HEK293T (cell line): ENCODE data around the gene ERBB2.

Experiments
- ARNT ChIP-seq: fragments of 450-650 bp; IDR thresholded peaks from 2 replicates; pipeline ENCODE4 v1.6.1; 2017; ENCODE audit warnings: mild to moderate bottlenecking
- BHLHE40 ChIP-seq: fragments of 450-650 bp; IDR thresholded peaks from 2 replicates; pipeline ENCODE4 v1.6.1; 2016; ENCODE audit warnings: mild to moderate bottlenecking, moderate library complexity, borderline replicate concordance
- ELF4 ChIP-seq: fragments of 450-650 bp; IDR thresholded peaks from 2 replicates; pipeline ENCODE4 v1.6.1; 2017; ENCODE audit warnings: antibody characterized with exemption
- FOXK2 ChIP-seq: fragments of 450-650 bp; IDR thresholded peaks from 2 replicates; pipeline ENCODE4 v1.6.1; 2016; ENCODE audit warnings: mild to moderate bottlenecking
- FOXM1 ChIP-seq: fragments of 450-650 bp; IDR thresholded peaks from 2 replicates; pipeline ENCODE4 v1.6.1; 2017; ENCODE audit warnings: mild to moderate bottlenecking, borderline replicate concordance
- HDGF ChIP-seq: fragments of 450-650 bp; IDR thresholded peaks from 2 replicates; pipeline ENCODE4 v1.6.1; 2017; ENCODE audit warnings: antibody characterized with exemption, borderline replicate concordance
- L3MBTL2 ChIP-seq: fragments of 450-650 bp; conservative IDR thresholded peaks from 2 replicates; pipeline ENCODE4 v1.6.1; 2016; ENCODE audit warnings: mild to moderate bottlenecking
- LEF1 ChIP-seq: fragments of 450-650 bp; IDR thresholded peaks from 2 replicates; pipeline ENCODE4 v1.6.1; 2017; ENCODE audit warnings: mild to moderate bottlenecking, borderline replicate concordance
- NFRKB ChIP-seq: fragments of 450-650 bp; IDR thresholded peaks from 2 replicates; pipeline ENCODE4 v1.6.1; 2016; ENCODE audit warnings: mild to moderate bottlenecking, moderate library complexity
- SP1 ChIP-seq: fragments of 450-650 bp; IDR thresholded peaks from 2 replicates; pipeline ENCODE4 v1.6.1; 2017
- SUZ12 ChIP-seq: fragments of 450-650 bp; IDR thresholded peaks from 2 replicates; pipeline ENCODE4 v1.6.1; 2016; ENCODE audit warnings: mild to moderate bottlenecking
- TARDBP ChIP-seq: fragments of 450-650 bp; IDR thresholded peaks from 2 replicates; pipeline ENCODE4 v1.6.1; 2016
- ZNF384 ChIP-seq: fragments of 450-650 bp; IDR thresholded peaks from 2 replicates; pipeline ENCODE4 v1.6.1; 2016

GRCh38 chr17:39665642-39666224 is 34.1 kb upstream of the ERBB2 start:
- TF ChIP-seq FOXM1 (no peak), NFRKB (no peak), ARNT (no peak), TARDBP (no peak), BHLHE40 (no peak), FOXK2 (no peak), ELF4 (no peak), SUZ12 (no peak), SP1 (no peak), L3MBTL2 (no peak), LEF1 (no peak), HDGF (no peak), ZNF384 (no peak)
